Stimulated activated naive B cell treated with anti-CD40 and anti-IgM and Interleukin-4, amounts not matched to agents 10 μg/mL and 1 μg/mL and 100 μg/mL, for 72 hours (primary cell): ENCODE measurements around the gene USH2A.

Experiments
- ATAC-seq, 2 donors: fragments of 150-1000 bp; cut with Tn5 transposase; replicated peaks; 2 replicates each; pipeline ENCODE4 v1.10.0; 2021; ENCODE audit warnings: moderate library complexity in 1 of 2
- DNase-seq: peaks from one replicate; pipeline ENCODE4 v3.0.0; 2021
- H3K27ac Mint-ChIP-seq: one replicate; pipeline ENCODE4 v1.8.0; 2022; ENCODE audit warnings: mild to moderate bottlenecking, mixed read lengths
- H3K27me3 Mint-ChIP-seq, 2 donors: one replicate each; pipeline ENCODE4 v1.8.0; 2022; ENCODE audit warnings: mixed read lengths in 2 of 2
- H3K36me3 Mint-ChIP-seq, 2 donors: one replicate each; pipeline ENCODE4 v1.8.0; 2022; ENCODE audit warnings: mixed read lengths in 2 of 2, mild to moderate bottlenecking in 1 of 2
- H3K4me1 Mint-ChIP-seq, 2 donors: one replicate each; pipeline ENCODE4 v1.8.0; 2022; ENCODE audit warnings: mixed read lengths in 2 of 2, mild to moderate bottlenecking in 1 of 2
- H3K4me3 Mint-ChIP-seq, 2 donors: one replicate each; pipeline ENCODE4 v1.8.0; 2022; ENCODE audit warnings: mild to moderate bottlenecking in 2 of 2, mixed read lengths in 2 of 2, moderate library complexity in 1 of 2
- H3K9me3 Mint-ChIP-seq, 2 donors: one replicate each; pipeline ENCODE4 v1.8.0; 2022; ENCODE audit warnings: mixed read lengths in 2 of 2, mild to moderate bottlenecking in 1 of 2

USH2A gene

DNA sequence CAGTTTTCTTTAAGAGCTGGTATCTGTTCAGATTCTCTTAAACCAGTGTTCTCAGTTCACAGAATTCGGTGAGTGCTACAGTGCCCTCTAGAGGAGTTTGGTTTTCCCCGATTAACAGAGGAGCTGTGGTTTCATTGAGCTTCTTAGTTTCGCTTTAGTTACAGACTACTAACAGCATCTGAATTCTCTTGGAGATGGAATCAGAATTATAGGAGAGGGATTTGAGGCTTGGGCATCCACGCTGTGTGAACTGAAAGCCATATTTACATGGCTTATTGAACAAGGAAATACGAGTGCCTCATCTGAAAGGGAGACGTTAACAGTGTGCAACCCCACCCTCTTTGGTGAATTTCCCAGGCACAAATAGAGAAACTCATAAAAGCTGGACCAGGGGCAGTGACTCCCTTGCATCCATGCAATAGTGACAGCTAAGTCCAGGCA, 202.0 kb downstream of the USH2A start:
- H3K27me3 Mint-ChIP-seq: no peaks in the 10 kb centered on the region
- peak overlapping the region; percentile 44 for H3K27ac Mint-ChIP-seq
- H3K36me3 Mint-ChIP-seq: no peaks in the 10 kb centered on the region
- H3K4me3 Mint-ChIP-seq: peak overlapping the region; percentile 77 to 80
- DNase-seq (peak; percentile 1), ATAC-seq (peak; percentile 87 to 92)
- peaks cover 0 to 2% of the 10 kb centered on the region in 2 donors for H3K4me1 Mint-ChIP-seq
- peaks cover 0 to 2% of the 10 kb centered on the region in 2 donors for H3K9me3 Mint-ChIP-seq

DNA sequence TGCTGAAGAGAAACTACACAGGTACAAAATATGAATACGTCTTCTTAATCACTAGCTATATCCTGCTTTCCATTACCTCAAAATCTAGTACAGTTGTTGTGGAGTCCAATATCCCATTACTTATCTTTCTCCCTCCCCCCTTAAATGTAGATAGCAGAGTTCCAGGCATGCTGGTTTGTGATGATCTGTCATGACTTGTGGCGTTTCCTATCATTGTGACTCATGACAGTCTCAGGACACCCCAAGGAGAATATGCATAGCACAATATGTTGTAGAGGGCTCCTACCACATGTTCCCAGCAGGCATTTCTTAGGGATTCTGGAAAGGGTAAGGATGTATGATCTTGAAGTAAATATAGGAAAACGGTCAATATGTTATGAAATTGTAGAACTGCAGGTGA, 206.9 kb downstream of the USH2A start:
- Mint-ChIP-seq H3K27me3 (no peaks in the 10 kb centered on the region), H3K36me3 (no peaks in the 10 kb centered on the region), H3K27ac (no peak overlapping the region), H3K4me3 (no peak overlapping the region), H3K4me1 (peaks cover 0 to 1% of the 10 kb centered on the region in 2 donors), H3K9me3 (no peaks in the 10 kb centered on the region)
- ATAC-seq: no peak
- no peak for DNase-seq

DNA sequence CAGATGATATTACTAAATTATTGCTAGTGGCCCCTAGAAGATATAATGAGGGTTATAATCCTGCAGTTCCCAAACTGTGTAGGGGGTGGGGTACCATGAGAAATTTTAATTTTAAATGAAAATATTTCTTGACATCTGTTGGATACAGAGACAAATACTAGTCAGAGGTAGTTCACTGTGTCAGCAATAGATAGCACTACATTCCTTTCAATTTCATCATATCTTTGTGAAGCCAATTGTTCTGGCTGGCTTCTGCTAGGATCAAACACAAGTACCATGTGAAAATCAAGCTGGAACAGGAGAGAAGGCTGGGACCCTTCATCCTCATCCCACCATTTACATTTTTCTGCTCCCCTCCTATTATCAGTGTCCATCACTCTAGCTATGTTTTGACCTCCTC, 208.1 kb downstream of the USH2A start:
- H3K27me3 Mint-ChIP-seq: no peaks in the 10 kb centered on the region
- ATAC-seq: no peak
- H3K4me1 Mint-ChIP-seq: no peaks in the 10 kb centered on the region
- H3K4me3 Mint-ChIP-seq: no peak overlapping the region
- H3K36me3 Mint-ChIP-seq: no peaks in the 10 kb centered on the region
- no peak for DNase-seq
- no peaks in the 10 kb centered on the region for H3K9me3 Mint-ChIP-seq
- H3K27ac Mint-ChIP-seq: no peak overlapping the region

DNA sequence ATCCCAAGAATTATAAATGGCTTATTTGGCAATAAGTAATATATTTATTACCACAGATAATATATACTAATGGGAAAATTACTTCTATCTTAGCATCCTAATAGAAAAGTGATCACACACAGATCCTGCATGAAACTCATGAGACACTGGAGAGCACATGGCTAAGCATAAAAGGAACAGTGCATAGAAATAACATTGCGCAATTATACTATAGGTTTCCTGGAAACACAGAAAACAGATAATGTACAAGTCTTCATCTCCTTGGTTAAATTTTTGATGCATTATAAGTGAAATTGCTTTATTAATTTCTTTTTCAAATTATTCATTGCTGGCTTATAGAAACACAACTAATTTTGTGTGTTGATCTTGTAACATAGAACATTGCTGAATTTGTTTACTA, 210.4 kb downstream of the USH2A start:
- H3K36me3 Mint-ChIP-seq: no peaks in the 10 kb centered on the region
- H3K27me3 Mint-ChIP-seq: no peaks in the 10 kb centered on the region
- H3K4me1 Mint-ChIP-seq: no peaks in the 10 kb centered on the region
- ATAC-seq (no peak), DNase-seq (no peak)
- H3K9me3 Mint-ChIP-seq: no peaks in the 10 kb centered on the region
- H3K27ac Mint-ChIP-seq: no peak overlapping the region
- H3K4me3 Mint-ChIP-seq: no peak overlapping the region

DNA sequence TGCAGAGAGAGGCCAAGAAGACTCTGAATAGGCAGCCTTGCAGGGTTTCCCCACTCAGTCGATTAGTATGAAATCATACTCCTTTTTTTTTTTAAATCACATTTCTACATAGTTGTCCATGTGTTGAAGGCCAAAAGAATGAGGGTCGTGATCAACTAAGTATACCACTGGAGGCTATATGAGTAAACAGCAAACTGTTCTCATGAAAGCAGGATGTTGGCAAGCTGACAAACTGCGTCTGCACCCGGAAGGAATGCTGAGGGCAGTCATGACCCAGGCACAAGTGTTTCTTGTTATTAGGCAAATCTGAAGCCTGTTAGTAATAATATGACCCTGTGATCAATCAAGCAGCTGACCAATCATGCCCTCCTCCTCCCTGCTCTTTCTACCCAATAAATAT, 213.2 kb downstream of the USH2A start:
- no peak for ATAC-seq
- Mint-ChIP-seq H3K27ac (no peak overlapping the region), H3K4me3 (no peak overlapping the region), H3K4me1 (no peaks in the 10 kb centered on the region), H3K9me3 (no peaks in the 10 kb centered on the region), H3K36me3 (no peaks in the 10 kb centered on the region), H3K27me3 (no peaks in the 10 kb centered on the region)
- DNase-seq: no peak

DNA sequence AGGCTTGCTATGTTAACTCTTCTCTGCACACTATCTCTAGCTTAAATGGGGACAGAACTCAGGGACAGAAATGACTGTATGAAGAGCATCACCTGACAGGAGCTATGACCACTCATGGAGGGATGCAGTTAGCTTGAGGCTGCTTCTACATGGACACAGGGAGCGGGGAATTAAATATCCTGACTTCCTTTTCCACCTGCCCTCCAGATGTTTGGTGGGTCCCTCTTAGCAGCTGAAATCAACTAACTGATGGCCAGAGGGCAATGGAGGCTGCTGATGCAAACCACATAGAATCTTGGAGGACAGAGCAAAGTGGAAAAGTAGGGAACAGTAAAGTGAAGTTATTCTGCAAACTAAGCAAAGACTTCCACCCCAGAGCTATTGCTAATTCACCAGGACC, 214.1 kb downstream of the USH2A start:
- DNase-seq: no peak
- H3K9me3 Mint-ChIP-seq: no peaks in the 10 kb centered on the region
- H3K27ac Mint-ChIP-seq: no peak overlapping the region
- ATAC-seq: no peak
- no peaks in the 10 kb centered on the region for H3K4me1 Mint-ChIP-seq
- H3K4me3 Mint-ChIP-seq: no peak overlapping the region
- H3K27me3 Mint-ChIP-seq: no peaks in the 10 kb centered on the region
- no peaks in the 10 kb centered on the region for H3K36me3 Mint-ChIP-seq

DNA sequence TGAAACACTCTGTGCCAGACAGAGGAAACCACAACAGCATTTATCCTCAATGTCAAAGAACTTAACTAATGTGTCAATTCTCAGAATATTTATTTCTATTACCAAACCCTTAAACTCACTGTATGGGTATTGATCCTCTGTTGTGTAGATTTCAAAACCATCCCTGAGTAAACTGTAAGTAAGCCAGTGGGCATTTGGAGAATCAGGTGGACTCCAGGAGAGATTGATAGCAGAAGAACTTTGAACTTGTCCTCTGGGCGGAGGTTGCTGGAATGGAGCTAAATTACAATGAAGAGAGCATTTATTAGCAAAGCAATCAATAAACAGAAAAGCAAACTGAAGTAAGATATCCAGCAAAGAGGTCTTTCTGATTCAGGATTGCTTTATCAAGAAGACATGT, 216.1 kb downstream of the USH2A start:
- Mint-ChIP-seq H3K36me3 (no peaks in the 10 kb centered on the region), H3K4me3 (no peak overlapping the region), H3K27me3 (no peaks in the 10 kb centered on the region), H3K4me1 (no peaks in the 10 kb centered on the region), H3K9me3 (peaks cover 0 to 2% of the 10 kb centered on the region in 2 donors), H3K27ac (no peak overlapping the region)
- no peak for ATAC-seq
- DNase-seq: no peak

DNA sequence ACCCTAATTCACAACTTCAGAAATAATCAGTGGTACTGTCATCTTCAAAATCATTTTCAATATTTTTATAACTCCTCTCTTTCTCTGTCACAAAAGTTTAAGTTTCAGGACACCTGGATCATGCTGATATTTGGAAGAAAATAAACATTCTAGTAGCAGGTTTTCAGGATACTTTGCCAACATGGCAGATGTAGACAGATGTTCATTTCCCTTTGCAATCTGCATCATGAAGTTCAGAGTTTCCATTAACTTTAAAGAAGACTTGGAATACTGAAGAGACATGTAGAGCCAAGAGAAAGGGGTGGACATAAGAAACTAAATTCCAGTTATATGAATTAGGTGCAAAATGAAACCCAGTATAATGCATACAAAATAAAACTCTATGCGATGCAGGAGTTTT, 218.1 kb downstream of the USH2A start:
- peaks cover 0 to 2% of the 10 kb centered on the region in 2 donors for H3K9me3 Mint-ChIP-seq
- no peaks in the 10 kb centered on the region for H3K36me3 Mint-ChIP-seq
- H3K27me3 Mint-ChIP-seq: no peaks in the 10 kb centered on the region
- no peak for DNase-seq
- no peak overlapping the region for H3K4me3 Mint-ChIP-seq
- H3K4me1 Mint-ChIP-seq: no peaks in the 10 kb centered on the region
- ATAC-seq: no peak
- H3K27ac Mint-ChIP-seq: no peak overlapping the region

DNA sequence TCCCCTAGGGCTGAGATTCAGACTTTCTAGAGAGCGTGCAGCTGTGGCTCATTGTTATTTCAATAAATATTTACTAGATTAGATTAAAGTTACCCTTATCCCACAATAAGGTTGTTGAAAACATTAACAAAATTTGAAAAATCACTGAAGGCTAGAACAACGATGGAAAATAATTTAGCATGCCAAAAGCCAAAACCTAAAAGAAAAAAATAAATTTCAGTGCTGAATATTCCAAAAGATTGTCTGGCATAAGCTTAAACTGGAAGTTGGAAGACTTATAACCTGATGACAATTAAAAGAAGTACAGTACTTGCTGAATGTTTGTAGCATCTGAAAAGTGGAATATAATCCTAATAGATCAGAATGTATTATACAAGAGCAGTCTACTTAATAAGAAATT, 221.3 kb downstream of the USH2A start:
- Mint-ChIP-seq H3K36me3 (no peaks in the 10 kb centered on the region), H3K27me3 (no peaks in the 10 kb centered on the region), H3K4me1 (no peaks in the 10 kb centered on the region), H3K9me3 (peaks cover 0 to 2% of the 10 kb centered on the region in 2 donors), H3K4me3 (no peak overlapping the region), H3K27ac (no peak overlapping the region)
- ATAC-seq: no peak
- DNase-seq: no peak

DNA sequence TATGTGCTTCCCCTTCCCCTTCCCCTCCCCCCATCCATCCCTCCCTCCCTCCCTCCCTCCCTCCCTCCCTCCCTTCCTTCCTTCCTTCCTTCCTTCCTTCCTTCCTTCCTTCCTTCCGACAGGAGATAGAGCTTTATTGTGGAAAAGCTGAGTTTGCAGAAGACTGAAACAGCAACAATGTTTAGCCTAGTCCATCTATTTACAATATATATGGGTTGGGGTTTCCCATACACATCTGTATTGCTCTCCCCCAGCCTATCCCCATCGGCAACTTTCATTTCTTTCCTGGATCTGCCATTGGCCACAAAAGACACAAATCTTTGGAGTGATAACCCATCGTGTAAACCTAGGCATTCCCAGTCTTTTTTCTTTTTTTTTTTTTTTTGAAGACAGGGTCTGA, 222.3 kb downstream of the USH2A start:
- H3K27me3 Mint-ChIP-seq: no peaks in the 10 kb centered on the region
- peaks cover 0 to 2% of the 10 kb centered on the region in 2 donors for H3K9me3 Mint-ChIP-seq
- no peaks in the 10 kb centered on the region for H3K36me3 Mint-ChIP-seq
- no peak overlapping the region for H3K27ac Mint-ChIP-seq
- H3K4me1 Mint-ChIP-seq: no peaks in the 10 kb centered on the region
- ATAC-seq (no peak), DNase-seq (no peak)
- no peak overlapping the region for H3K4me3 Mint-ChIP-seq

DNA sequence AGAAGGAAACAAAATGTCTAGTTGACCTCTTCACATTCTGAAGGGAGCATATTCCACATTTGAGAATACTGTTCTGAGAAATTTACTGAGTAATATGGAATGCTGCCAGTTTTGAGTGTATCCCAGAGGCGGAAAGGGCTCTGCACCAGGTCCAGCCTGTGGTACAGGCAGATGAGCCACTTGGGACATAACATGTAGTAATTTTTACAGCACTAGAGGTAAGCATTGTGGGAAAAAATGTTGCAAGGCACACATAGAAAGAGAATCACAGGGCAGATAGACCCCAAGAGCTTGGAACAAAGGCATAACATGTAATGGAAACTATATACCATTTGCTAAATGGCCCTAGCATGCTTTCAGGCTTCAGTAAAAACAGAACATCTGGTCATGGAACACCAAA, 228.5 kb downstream of the USH2A start:
- ATAC-seq: no peak
- peaks cover 0 to 2% of the 10 kb centered on the region in 2 donors for H3K9me3 Mint-ChIP-seq
- H3K27me3 Mint-ChIP-seq: no peaks in the 10 kb centered on the region
- H3K36me3 Mint-ChIP-seq: no peaks in the 10 kb centered on the region
- H3K27ac Mint-ChIP-seq: no peak overlapping the region
- H3K4me1 Mint-ChIP-seq: no peaks in the 10 kb centered on the region
- H3K4me3 Mint-ChIP-seq: no peak overlapping the region
- DNase-seq: no peak

DNA sequence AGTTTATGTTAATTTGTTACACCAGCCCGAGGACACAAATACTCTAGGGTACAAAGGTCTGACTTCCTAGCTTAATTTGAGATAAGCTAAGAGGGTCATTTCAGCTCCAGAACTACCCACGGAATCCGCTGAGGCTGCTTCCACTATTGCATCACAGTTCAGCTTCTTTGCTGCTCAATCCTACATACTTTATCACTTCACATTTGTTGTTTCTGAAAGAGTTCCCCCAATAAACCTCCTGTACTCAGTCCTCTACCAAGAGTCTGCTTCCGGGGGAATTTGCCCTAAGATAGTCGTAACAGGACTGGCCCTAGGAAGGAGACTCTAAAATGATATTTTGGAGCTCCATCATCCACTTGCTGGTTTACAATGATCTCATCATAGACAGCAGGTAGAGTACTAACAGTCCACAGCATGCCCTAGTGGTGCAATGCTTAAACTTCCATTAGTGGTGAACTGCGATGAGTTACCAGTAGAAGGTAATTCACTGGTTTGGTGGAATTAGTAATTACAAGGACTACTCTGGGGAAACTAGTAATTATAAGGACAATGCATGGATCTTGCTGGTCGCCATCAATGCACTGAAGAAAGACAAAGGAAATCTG, 229.3 kb downstream of the USH2A start:
- H3K4me3 Mint-ChIP-seq: no peak overlapping the region

DNA sequence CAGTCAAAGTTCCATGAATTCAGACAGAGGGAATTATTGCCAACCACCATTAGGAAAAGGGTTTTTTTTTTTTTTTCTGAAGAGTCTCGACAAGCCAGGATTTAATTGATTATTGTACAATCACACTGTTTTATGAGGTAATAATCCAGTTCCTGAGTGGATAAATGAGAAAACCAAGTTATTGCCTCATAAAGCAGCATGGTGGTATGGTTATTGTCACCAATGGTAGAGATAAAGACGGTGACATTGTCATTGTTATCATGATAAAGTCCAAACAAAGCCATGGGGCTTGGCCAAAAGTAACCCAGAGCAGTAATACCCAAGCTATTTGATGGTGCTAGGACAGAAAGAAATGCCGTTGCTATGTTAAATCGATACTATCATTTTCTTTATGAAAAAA, 232.8 kb downstream of the USH2A start:
- Mint-ChIP-seq H3K27ac (no peak overlapping the region), H3K4me1 (no peaks in the 10 kb centered on the region), H3K4me3 (no peak overlapping the region), H3K27me3 (no peaks in the 10 kb centered on the region), H3K9me3 (peaks cover 0 to 3% of the 10 kb centered on the region in 2 donors), H3K36me3 (no peaks in the 10 kb centered on the region)
- DNase-seq (no peak), ATAC-seq (no peak)

More for the DNA sequence above, 229.3 kb downstream of the USH2A start:
- DNase-seq (no peak), ATAC-seq (no peak)
- Mint-ChIP-seq H3K27ac (no peak overlapping the region), H3K36me3 (no peaks in the 10 kb centered on the region), H3K27me3 (no peaks in the 10 kb centered on the region), H3K4me1 (no peaks in the 10 kb centered on the region), H3K9me3 (peaks cover 0 to 2% of the 10 kb centered on the region in 2 donors)

DNA sequence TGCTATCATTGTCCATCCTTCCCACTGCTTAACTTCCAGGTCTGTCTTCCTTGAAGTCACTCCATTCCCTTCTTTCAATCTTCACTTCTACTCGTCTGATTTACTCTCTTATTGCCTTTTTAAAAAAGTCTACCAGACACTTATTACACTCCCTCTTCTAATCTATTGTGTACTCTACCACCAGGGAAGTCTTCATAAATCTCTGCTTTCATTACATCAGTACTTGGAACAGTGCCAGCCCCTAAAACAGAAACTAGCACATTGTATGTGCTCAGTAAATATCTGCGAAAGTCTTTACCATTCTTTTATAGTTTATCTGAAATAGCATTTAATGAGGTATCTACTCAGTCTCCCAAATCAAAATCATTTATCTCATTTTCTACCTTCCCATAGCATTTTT, 236.4 kb downstream of the USH2A start:
- DNase-seq: no peak
- H3K36me3 Mint-ChIP-seq: no peaks in the 10 kb centered on the region
- H3K4me3 Mint-ChIP-seq: no peak overlapping the region
- no peak for ATAC-seq
- no peaks in the 10 kb centered on the region for H3K27me3 Mint-ChIP-seq
- no peak overlapping the region for H3K27ac Mint-ChIP-seq
- peaks cover 0 to 2% of the 10 kb centered on the region in 2 donors for H3K9me3 Mint-ChIP-seq
- no peaks in the 10 kb centered on the region for H3K4me1 Mint-ChIP-seq

DNA sequence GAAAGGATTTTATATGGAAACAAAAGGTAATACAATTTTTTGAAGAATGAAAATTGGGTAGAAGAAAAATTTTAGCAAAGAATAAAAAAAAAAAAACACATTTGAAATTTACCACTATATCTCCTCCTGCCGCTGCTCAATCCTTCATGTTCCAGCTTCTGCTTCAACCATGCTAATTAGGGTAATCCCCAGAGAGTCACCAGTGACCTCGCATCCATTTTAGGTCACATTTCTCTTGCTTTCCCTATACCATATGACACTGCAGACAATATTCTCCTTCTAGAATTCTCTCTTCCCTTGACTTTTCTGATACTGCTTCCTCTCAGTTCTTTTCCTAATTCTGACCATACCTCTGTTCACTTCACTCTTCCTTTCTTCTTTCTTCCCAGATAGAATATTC, 237.1 kb downstream of the USH2A start:
- peaks cover 0 to 2% of the 10 kb centered on the region in 2 donors for H3K9me3 Mint-ChIP-seq
- H3K4me1 Mint-ChIP-seq: no peaks in the 10 kb centered on the region
- no peaks in the 10 kb centered on the region for H3K27me3 Mint-ChIP-seq
- H3K36me3 Mint-ChIP-seq: no peaks in the 10 kb centered on the region
- H3K27ac Mint-ChIP-seq: no peak overlapping the region
- no peak for ATAC-seq
- no peak overlapping the region for H3K4me3 Mint-ChIP-seq
- DNase-seq: no peak
